ENCODE data around the gene TES. TPM values are rescaled to one million over a fixed set of nuclear protein-coding genes. Genes with fewer than 3 reads are reported as not detected.

TES gene
- total and polyA plus RNA-seq, 2 of the 8 experiments (the other 6 are each of a cell fraction or from before 2014, with no cell fraction given), result 18.2 to 36.3 TPM

DNA sequence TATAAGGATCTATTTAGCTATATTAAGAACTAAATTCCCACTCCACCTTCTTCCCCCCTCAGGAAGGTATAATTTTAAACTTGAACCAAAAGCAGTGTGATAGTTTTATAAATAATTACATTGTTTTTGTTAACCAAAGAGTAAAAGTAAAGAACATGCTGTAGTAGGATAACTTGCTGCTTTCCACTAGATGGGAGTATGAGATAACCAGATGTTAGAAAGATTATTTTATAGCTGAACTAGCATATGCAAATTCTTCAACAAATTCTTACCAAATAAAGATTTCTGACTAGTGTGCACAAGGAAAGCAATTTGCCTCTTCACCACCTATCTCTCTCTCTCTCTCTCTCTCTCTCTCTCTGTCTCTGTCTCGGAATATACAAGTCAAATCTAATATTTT is 31.8 kb downstream of the TES start (continued):
- TF ChIP-seq TCF12 (IDR thresholded peaks at IDR 0.05; ENCODE audit: low read depth, low read length), result no peak
- no peak for TF ChIP-seq HDAC6 (IDR thresholded peaks at IDR 0.05; ENCODE audit: low read depth, low read length)
- no peak for TF ChIP-seq HDAC2 (IDR thresholded peaks at IDR 0.05; ENCODE audit: borderline replicate concordance in 1 of 2, low read depth in 2 of 2, low read length in 2 of 2)
- TF ChIP-seq SP2 (IDR thresholded peaks at IDR 0.05; ENCODE audit: low read length), result no peak
- TF ChIP-seq CHD1 (IDR thresholded peaks at IDR 0.05; ENCODE audit: low read depth, low read length), result no peak
